Osteoblast (primary cell): ENCODE measurements around the gene PLB1. TPM values are rescaled to one million over a fixed set of nuclear protein-coding genes. Genes with fewer than 3 reads are reported as not detected.

ENCODE experiments used
- DNase-seq: peaks from one replicate; pipeline ENCODE4 v3.0.0; 2011; ENCODE audit warnings: low spot score, mixed read lengths; ENCODE audit not compliant: insufficient read length; ENCODE audit errors: missing footprints
- H2AFZ ChIP-seq: 2 replicates; pipeline ENCODE4 v1.6.0; 2011; ENCODE audit warnings: mild to moderate bottlenecking, low read length
- H3K27ac ChIP-seq: 2 replicates; pipeline ENCODE4 v1.5.1; 2011; ENCODE audit warnings: mild to moderate bottlenecking, low read depth, low read length, moderate library complexity
- H3K27me3 ChIP-seq: 2 replicates; pipeline ENCODE4 v1.6.0; 2012; ENCODE audit warnings: mild to moderate bottlenecking, control low read depth, inconsistent platforms, low read length, moderate library complexity; ENCODE audit not compliant: insufficient read depth
- H3K36me3 ChIP-seq: 2 replicates; pipeline ENCODE4 v1.5.1; 2011; ENCODE audit warnings: mild to moderate bottlenecking, low read length, control low read depth, moderate library complexity; ENCODE audit not compliant: insufficient read depth
- H3K4me1 ChIP-seq: 2 replicates; pipeline ENCODE4 v1.5.1; 2011; ENCODE audit warnings: mild to moderate bottlenecking, low read length, control low read depth, moderate library complexity; ENCODE audit not compliant: insufficient read depth
- H3K4me2 ChIP-seq: 2 replicates; pipeline ENCODE4 v1.6.0; 2011; ENCODE audit warnings: mild to moderate bottlenecking, low read length; ENCODE audit not compliant: insufficient read depth
- H3K4me3 ChIP-seq: fragments of 200-600 bp; sonication (generic); 3 replicates; pipeline ENCODE4 v1.5.1; 2012; ENCODE audit warnings: mild to moderate bottlenecking, low read length, inconsistent platforms; ENCODE audit not compliant: insufficient read depth
- H3K79me2 ChIP-seq: 2 replicates; pipeline ENCODE4 v1.6.0; 2012; ENCODE audit warnings: mild to moderate bottlenecking, low read length, control low read depth, inconsistent platforms; ENCODE audit not compliant: insufficient read depth
- H3K9me3 ChIP-seq: 2 replicates; pipeline ENCODE4 v1.5.1; 2011; ENCODE audit warnings: low read depth, low read length, control low read depth
- H4K20me1 ChIP-seq: 2 replicates; pipeline ENCODE4 v1.6.0; 2012; ENCODE audit warnings: mild to moderate bottlenecking, low read length, control low read depth; ENCODE audit not compliant: insufficient read depth
- CTCF ChIP-seq: IDR thresholded peaks from 2 replicates; pipeline ENCODE4 v1.5.1; 2011; ENCODE audit warnings: mild to moderate bottlenecking, low read depth, low read length, moderate library complexity; ENCODE audit errors: extremely low read depth
- total RNA-seq: library from RNA; depleted of rRNA; stranded (reverse); fragments of >200 nt; gene quantifications from 2 replicates; pipeline ENCODE4 v1.2.3, GENCODE V29; 2012

PLB1 gene
- total RNA-seq, 1 donor: 0.36 TPM

- Histone ChIP-seq H3K36me3 (no peaks in the 10 kb centered on the region), H3K27me3 (peaks cover 15% of the 10 kb centered on the region), H3K27ac (no peak overlapping the region), H3K79me2 (no peaks in the 10 kb centered on the region), H4K20me1 (no peaks in the 10 kb centered on the region), H3K9me3 (no peaks in the 10 kb centered on the region), H2AFZ (no peak overlapping the region), H3K4me3 (no peak overlapping the region), H3K4me1 (no peaks in the 10 kb centered on the region), H3K4me2 (no peak overlapping the region)
- no peak for DNase-seq
- TF ChIP-seq CTCF: no peak
Observed at GRCh38 chr2:28493636-28494035, 2.2 kb upstream of the PLB1 start.

GRCh38 chr2:28496781-28497180, 921 bp downstream of the PLB1 start:
- no peaks in the 10 kb centered on the region for H3K4me1 ChIP-seq
- H3K36me3 ChIP-seq: no peaks in the 10 kb centered on the region
- H3K4me2 ChIP-seq: no peak overlapping the region
- no peaks in the 10 kb centered on the region for H4K20me1 ChIP-seq
- H3K27me3 ChIP-seq: peaks cover 21% of the 10 kb centered on the region
- no peak overlapping the region for H3K27ac ChIP-seq
- no peak overlapping the region for H2AFZ ChIP-seq
- TF ChIP-seq CTCF: no peak
- DNase-seq: no peak
- no peaks in the 10 kb centered on the region for H3K79me2 ChIP-seq
- H3K9me3 ChIP-seq: no peaks in the 10 kb centered on the region
- no peak overlapping the region for H3K4me3 ChIP-seq

- Histone ChIP-seq H3K4me1 (no peaks in the 10 kb centered on the region), H4K20me1 (no peaks in the 10 kb centered on the region), H3K36me3 (no peaks in the 10 kb centered on the region), H3K79me2 (no peaks in the 10 kb centered on the region), H2AFZ (no peak overlapping the region), H3K27me3 (peaks cover 21% of the 10 kb centered on the region), H3K27ac (no peak overlapping the region), H3K4me3 (no peak overlapping the region), H3K4me2 (no peak overlapping the region), H3K9me3 (no peaks in the 10 kb centered on the region)
- DNase-seq: no peak
- TF ChIP-seq CTCF: no peak
Observed at GRCh38 chr2:28497206-28497605, 1.3 kb downstream of the PLB1 start.

GRCh38 chr2:28499282-28499681, 3.4 kb downstream of the PLB1 start:
- Histone ChIP-seq H3K79me2 (no peaks in the 10 kb centered on the region), H3K27ac (no peak overlapping the region), H3K4me2 (no peak overlapping the region), H2AFZ (no peak overlapping the region), H4K20me1 (no peaks in the 10 kb centered on the region), H3K4me1 (no peaks in the 10 kb centered on the region), H3K36me3 (no peaks in the 10 kb centered on the region), H3K4me3 (no peak overlapping the region), H3K27me3 (peaks cover 19% of the 10 kb centered on the region), H3K9me3 (no peaks in the 10 kb centered on the region)
- DNase-seq: no peak
- TF ChIP-seq CTCF: no peak
